Stimulated activated CD8-positive, alpha-beta memory T cell treated with anti-CD3 and anti-CD28 coated beads, Interleukin-15, amount 100 ng/mL, for 24 hours (primary cell): ENCODE data around the gene MAGEA11.
"Not testable (repeated sequence)": the region's sequence is repeated elsewhere in the genome, so short reads cannot be mapped to it uniquely, and the experiment has no call there.

Experiments used
- DNase-seq: peaks from one replicate; pipeline ENCODE4 v3.0.0-alpha.2; 2020; ENCODE audit warnings: low read depth

The MAGEA11 gene

DNA sequence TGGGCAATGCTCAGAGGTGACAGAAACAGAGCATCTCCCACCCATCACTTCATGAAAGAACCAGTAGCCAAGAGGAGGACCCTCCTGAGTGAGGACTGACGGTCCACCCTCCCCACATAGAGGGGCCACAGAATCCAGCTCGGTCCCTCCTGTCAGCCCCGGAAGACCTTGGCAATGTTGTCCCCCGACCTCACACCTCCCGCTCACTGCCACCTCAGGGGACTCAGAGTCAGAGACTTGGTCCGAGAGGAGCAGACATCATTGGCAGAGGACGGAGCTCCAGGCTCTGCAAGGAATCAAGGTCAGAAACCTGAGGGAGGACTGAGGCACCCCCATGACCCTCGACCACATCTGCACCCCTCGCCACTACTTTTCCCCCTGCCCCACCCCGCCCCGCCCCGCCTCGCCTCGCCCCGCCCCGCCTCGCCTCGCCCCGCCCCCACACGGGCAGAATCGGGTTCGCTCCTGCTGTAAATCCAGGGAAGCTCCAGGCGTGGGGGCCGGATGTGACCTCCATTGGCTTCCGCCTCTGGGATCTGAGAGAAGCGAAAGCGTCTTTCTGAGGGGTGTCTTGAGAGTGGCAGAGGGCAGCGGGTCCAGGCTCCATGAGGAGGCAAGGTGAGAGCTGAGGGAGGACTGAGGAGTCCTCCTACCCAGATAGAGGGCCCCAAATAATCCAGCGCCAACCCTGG is at the start of gene MAGEA11:
TSS of gene MAGEA11 (plus strand) at position 516 of the 692 bp plus-strand sequence. CDS start 1,100 bp downstream, outside the sequence.
- DNase-seq = no peak

- not testable (repeated sequence) for DNase-seq
Observed at GRCh38 chrX:149675088-149675487, 36.8 kb upstream of the MAGEA11 start.

GRCh38 chrX:149675554-149675953 is 36.3 kb upstream of the MAGEA11 start:
- not testable (repeated sequence) for DNase-seq

DNA sequence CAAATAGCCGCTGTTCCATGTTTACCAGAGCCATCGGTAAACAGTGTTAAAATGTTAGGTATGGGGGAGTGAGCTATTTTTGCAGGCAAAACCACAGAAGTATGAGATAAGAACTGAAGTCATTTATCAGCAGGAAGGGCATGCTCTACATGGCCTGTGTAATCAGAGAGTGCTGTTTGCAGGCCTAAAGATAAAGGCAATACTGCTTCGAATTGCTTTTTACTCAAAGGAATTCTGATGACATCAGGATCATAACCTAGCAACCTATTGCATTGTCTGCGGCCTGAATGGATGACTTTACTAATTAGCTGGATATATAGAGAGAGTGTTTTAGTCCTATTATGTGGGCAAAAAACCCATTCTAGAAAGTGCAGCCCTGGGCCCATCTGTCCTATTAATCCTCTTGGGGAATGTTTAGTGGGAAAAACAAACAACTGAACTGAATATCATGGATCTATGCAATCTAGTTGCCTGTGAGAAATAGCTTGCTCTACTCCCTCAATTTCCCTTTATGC is 32.6 kb upstream of the MAGEA11 start:
- DNase-seq = not testable (repeated sequence)

DNA sequence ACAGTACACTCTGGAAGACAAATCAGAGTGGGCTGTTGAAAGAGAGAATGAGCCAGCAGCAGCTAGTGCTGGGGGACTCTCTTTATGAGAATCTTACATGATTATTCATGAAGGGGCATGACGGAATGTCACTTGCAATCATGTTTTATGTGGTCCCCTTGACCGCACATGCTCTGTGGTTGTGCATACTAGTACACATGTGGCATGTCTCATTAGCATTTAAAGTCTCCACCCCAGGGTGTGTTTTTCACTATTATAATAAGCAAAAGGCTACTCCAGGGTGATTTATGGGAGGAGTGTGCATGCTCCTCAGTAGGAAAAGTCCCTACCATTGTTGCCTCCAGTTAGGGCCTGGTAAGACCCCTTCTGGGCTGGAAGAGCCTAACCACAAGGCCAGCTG is 30.7 kb upstream of the MAGEA11 start:
- no peak for DNase-seq

DNA sequence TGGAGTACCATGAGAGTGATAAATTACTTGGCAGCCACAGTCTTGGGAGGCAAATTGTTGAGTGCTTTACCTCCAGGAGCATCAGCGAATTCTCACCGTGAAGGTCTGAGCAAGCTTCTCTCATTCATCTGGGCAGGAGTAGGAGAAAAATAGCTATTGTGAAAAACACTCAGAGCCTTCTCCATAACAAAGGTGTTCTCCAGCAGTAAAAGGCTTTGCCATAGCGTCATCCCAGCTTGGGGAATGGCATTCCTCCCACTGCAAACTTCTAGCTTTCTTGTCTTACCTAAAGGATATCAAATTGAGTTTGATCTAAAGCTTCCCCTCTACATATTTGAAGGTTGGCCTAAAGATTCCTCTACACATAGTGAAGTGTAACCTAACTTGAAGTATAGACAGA is 29.8 kb upstream of the MAGEA11 start:
- no peak for DNase-seq

DNA sequence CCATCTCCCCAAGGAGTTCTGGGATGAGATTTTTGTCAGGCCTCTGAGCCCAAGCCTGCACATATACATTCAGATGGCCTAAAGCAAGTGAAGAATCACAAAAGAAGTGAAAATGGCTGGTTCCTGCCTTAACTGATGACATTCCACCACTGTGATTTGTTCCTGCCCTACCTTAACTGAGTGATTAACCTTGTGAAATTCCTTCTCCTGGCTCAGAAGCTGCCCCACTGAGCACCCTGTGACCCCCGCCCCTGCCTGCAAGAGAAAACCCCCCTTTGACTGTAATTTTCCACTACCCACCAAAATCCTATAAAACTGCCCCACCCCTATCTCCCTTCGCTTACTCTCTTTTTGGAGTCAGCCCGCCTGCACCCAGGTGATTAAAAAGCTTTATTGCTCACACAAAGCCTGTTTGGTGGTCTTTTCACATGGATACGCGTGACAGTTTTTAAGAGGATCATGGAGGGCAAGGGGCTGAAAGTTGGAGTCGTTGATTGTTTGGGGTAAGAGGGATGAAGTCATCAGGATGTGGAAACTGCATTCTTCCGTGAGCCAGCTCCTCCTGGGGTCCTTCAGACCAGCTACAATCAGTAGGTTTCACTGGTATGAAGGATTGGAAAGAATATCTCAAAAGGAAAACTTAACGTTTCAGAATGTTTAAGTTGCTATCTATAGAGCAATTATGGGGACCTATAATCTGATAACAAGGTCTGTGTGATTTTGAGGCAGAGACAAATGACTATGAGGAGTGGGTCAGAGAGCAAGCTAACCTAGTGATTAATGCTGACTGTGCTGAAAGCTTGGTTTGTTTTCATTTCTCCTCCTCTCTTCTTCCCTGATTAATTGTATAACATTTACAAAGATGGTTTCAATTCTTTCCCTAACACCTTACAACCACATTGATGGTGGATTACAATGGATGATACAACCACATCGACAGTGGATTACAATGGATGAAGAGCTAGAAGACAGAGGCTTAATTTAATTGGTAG is 28.6 kb upstream of the MAGEA11 start:
- no peak for DNase-seq

DNA sequence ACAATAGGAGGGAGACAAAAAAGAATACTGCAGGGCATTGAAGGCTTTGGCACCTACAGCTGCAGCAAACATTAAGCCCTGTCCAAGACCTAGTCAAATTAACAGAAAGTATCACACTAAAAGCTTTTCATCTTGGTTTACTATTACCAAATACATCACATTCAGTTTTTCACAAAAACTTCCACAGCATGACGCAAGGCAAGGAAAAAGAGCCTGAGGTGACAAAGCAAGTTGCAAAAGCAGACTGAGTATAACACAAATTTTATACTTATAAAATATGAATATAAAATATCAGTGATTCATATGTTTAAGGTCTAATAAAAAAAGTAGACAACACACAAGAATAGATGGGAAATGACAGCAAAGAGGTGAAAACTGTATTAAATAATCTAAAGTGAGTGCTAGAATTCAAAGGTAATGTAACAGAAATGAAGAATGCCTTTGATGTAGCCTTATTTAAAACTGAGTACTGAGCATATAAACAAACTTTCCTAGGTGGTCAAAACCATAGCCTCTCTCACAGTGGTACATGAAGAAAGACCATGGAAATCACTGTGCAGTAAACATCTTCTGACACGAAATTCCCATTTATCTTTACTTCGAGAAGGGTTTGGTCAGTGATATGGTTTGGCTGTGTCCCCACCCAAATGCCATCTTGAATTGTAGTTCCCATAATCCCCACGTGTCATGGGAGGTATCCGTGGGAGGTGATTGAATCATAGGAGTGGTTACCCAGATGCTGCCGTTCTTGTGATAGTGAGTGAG is 27.7 kb upstream of the MAGEA11 start:
- no peak for DNase-seq

DNA sequence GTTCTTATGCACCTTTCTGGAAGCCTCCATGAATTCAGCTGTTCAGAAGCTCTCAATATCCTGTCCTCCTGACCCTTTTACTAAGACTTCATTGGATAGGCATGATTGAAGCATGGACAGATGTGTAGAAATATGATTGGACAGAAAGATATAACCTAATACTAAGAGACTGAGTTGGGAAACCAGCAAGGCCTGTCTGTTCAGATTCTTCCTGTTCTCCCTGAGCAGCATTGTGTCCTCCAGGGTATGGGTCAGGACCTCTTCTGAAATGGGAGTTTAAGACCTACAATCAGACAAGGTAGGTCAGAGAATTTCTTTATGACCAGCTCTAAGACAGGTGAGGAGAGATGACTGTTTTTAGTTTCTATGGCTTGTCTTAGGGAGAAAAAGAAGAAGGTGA is 23.9 kb upstream of the MAGEA11 start:
- DNase-seq = no peak

DNA sequence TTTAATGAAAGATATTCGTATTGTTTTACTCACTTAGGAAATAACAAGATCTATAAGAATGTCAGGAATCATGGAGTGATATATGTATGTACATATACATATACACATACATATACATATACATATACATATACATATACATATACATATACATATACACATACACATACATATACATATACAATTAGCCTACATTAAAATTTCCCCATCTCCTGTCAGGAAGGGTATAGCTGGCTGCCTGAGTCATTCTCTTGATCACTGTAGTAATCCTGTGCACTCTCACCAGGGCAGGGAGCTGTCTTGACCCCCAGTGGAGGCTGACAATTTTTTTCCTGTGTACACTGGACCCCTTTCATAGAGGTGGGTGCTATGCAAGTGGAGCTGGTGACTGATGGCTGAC is 23.3 kb upstream of the MAGEA11 start:
- no peak for DNase-seq

- no peak for DNase-seq
Observed at GRCh38 chrX:149691794-149692193, 20.1 kb upstream of the MAGEA11 start.

DNA sequence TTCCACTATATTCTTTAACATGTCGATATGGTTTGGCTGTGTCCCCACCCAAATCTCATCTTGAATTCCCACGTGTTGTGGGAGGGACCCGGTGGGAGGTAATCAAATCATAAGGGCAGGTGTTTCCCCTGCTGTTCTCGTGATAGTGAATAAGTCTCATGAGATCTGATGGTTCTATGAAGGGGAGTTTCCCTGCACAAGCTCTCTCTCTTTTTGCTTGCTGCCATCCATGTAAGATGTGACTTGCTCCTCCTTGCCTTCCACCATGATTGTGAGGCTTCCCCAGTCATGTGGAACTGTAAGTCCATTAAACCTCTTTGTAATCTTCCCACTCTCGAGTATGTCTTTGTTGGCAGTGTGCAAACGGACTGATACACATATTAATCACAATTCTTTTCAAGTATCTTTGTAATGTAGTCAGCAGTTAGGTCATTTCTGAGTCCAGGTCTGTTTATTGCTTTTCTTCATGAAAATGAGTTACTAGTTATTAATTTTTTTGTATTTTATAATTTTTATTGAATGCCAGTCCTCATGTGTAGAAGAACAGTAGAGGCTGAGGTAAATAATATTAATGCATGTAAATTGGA is 19.1 kb upstream of the MAGEA11 start:
- not testable (repeated sequence) for DNase-seq

DNA sequence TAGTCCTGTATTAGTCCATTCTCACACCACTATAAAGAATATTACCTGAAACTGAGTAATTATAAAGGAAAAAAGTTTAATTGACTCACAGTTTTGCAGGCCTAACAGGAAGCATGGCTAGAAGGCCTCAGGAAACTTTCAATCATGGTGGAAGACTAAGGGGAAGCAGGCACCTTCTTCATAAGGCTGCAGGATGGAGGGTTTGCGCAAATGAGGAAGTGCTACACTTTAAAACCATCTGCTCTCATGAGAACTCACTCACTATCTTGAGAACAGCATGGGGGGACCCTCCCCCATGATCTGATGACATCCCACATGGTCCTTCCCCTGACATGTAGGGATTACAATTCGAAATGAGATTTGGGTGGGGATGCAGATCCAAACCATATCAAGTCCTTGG is 12.1 kb upstream of the MAGEA11 start:
- DNase-seq = no peak

GRCh38 chrX:149704664-149705063 is 7.2 kb upstream of the MAGEA11 start:
- no peak for DNase-seq

- no peak for DNase-seq
Observed at GRCh38 chrX:149707147-149707901, 4.5 kb upstream of the MAGEA11 start.

DNA sequence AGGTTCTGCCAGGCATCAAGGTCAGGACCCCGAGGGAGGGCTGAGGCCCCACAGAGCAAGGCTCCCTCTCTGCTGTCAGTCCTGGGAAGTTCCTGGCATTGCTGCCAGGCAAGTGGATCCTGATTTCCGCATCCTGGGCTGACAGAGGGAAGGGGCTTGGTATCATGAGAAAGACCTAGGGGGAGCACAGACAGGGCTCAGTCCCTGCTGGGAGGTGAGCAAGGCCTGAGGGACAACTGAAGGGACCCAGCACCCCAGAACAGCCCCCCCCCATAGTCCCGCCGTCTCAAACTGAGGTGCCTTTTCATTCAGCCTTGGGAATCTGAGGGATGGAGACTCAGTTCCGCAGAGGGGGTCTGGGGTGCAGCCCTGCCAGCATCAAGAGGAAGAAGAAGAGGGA is 971 bp downstream of the MAGEA11 start:
- DNase-seq = no peak

GRCh38 chrX:149713279-149714050 is 1.6 kb downstream of the MAGEA11 start:
- no peak for DNase-seq

GRCh38 chrX:149715468-149715867 is 3.6 kb downstream of the MAGEA11 start:
- no peak for DNase-seq

DNA sequence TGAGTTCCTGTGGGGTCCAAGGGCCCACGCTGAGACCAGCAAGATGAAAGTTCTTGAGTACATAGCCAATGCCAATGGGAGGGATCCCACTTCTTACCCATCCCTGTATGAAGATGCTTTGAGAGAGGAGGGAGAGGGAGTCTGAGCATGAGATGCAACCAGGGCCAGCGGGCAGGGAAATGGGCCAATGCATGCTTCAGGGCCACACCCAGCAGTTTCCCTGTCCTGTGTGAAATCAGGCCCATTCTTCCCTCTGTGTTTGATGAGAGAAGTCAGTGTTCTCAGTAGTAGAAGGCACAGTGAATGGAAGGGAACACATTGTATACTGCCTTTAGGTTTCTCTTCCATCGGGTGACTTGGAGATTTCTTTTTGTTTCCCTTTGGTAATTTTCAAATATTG is 4.8 kb downstream of the MAGEA11 start:
- DNase-seq = no peak

- DNase-seq = no peak
Observed at GRCh38 chrX:149717803-149718202, 5.9 kb downstream of the MAGEA11 start.
